ENCODE results near the gene LENG9.

- no peak for TF ChIP-seq CTCF (IDR thresholded peaks at IDR 0.05 in 8 of 11, conservative IDR thresholded peaks at IDR 0.05 in 3 of 11)
- TF ChIP-seq POLR2A (IDR thresholded peaks at IDR 0.05) = no peak
Observed at GRCh38 chr19:54455786-54456422, 7.7 kb downstream of the LENG9 start.
